BLaER1 (cell line): Measurements from ENCODE around the gene CTH.
"Not testable (repeated sequence)": the region's sequence is repeated elsewhere in the genome, so short reads cannot be mapped to it uniquely, and the experiment has no call there.

Source experiments
- H3K27ac ChIP-seq: shearing (Covaris generic); formaldehyde crosslinking; 2 replicates; pipeline ENCODE4 v1.8.1; 2022
- H3K27me3 ChIP-seq: shearing (Covaris generic); formaldehyde crosslinking; 2 replicates; pipeline ENCODE4 v1.8.1; 2022
- H3K36me3 ChIP-seq: shearing (Covaris generic); formaldehyde crosslinking; 2 replicates; pipeline ENCODE4 v1.8.1; 2022
- H3K4me1 ChIP-seq: shearing (Covaris generic); formaldehyde crosslinking; 2 replicates; pipeline ENCODE4 v1.8.1; 2022
- H3K4me2 ChIP-seq: shearing (Covaris generic); formaldehyde crosslinking; 2 replicates; pipeline ENCODE4 v1.8.1; 2022
- H3K4me3 ChIP-seq: shearing (Covaris generic); formaldehyde crosslinking; 2 replicates; pipeline ENCODE4 v1.8.1; 2022
- H3K9ac ChIP-seq: shearing (Covaris generic); formaldehyde crosslinking; 2 replicates; pipeline ENCODE4 v1.8.1; 2022
- H3K9me3 ChIP-seq: shearing (Covaris generic); formaldehyde crosslinking; 2 replicates; pipeline ENCODE4 v1.8.1; 2022
- H4K20me1 ChIP-seq: shearing (Covaris generic); formaldehyde crosslinking; 2 replicates; pipeline ENCODE4 v1.8.1; 2022
- Cebpa-rat ChIP-seq: shearing (Covaris generic); IDR thresholded peaks from 2 replicates; pipeline ENCODE4 v1.8.1; 2022

Gene CTH

GRCh38 chr1:70443739-70444138 lies 32.7 kb downstream of the CTH start:
- no peaks in the 10 kb centered on the region for H3K4me1 ChIP-seq
- H3K9ac ChIP-seq, result no peak overlapping the region
- H3K4me3 ChIP-seq, result no peak overlapping the region

GRCh38 chr1:70449049-70449448 lies 38.0 kb downstream of the CTH start:
- no peaks in the 10 kb centered on the region for H3K27me3 ChIP-seq
- TF ChIP-seq Cebpa-rat, result no peak
- no peak overlapping the region for H3K9ac ChIP-seq
- H3K36me3 ChIP-seq, result no peaks in the 10 kb centered on the region
- no peak overlapping the region for H3K4me2 ChIP-seq
- no peaks in the 10 kb centered on the region for H3K4me1 ChIP-seq
- H3K27ac ChIP-seq, result no peak overlapping the region
- H3K9me3 ChIP-seq, result no peaks in the 10 kb centered on the region
- no peak overlapping the region for H3K4me3 ChIP-seq
- H4K20me1 ChIP-seq, result no peaks in the 10 kb centered on the region

More at GRCh38 chr1:70443739-70444138, 32.7 kb downstream of the CTH start:
- no peaks in the 10 kb centered on the region for H3K9me3 ChIP-seq
- no peak overlapping the region for H3K4me2 ChIP-seq
- no peak overlapping the region for H3K27ac ChIP-seq
- H3K27me3 ChIP-seq, result no peaks in the 10 kb centered on the region
- TF ChIP-seq Cebpa-rat, result no peak
- no peaks in the 10 kb centered on the region for H4K20me1 ChIP-seq
- no peaks in the 10 kb centered on the region for H3K36me3 ChIP-seq

- H3K27ac ChIP-seq, H3K9me3 ChIP-seq, H4K20me1 ChIP-seq, H3K4me3 ChIP-seq, H3K36me3 ChIP-seq, H3K9ac ChIP-seq, H3K27me3 ChIP-seq, H3K4me2 ChIP-seq, H3K4me1 ChIP-seq: not testable (repeated sequence)
Measured at GRCh38 chr1:70452164-70452939, 41.3 kb downstream of the CTH start.

- no peak overlapping the region for H3K9ac ChIP-seq
- peaks cover 3% of the 10 kb centered on the region; the same call in 1 of the 2 replicates for H3K9me3 ChIP-seq
- TF ChIP-seq Cebpa-rat, result no peak
- H3K27me3 ChIP-seq, result no peaks in the 10 kb centered on the region
- no peak overlapping the region for H3K4me2 ChIP-seq
- no peak overlapping the region for H3K27ac ChIP-seq
- H3K4me1 ChIP-seq, result no peaks in the 10 kb centered on the region
- no peaks in the 10 kb centered on the region for H3K36me3 ChIP-seq
- no peak overlapping the region for H3K4me3 ChIP-seq
- H4K20me1 ChIP-seq, result no peaks in the 10 kb centered on the region
Measured at GRCh38 chr1:70455291-70455690, 44.2 kb downstream of the CTH start.

GRCh38 chr1:70458131-70458530 lies 47.1 kb downstream of the CTH start:
- Histone ChIP-seq H3K36me3 (no peaks in the 10 kb centered on the region), H3K27ac (no peak overlapping the region), H4K20me1 (no peaks in the 10 kb centered on the region), H3K9me3 (peaks cover 3% of the 10 kb centered on the region; the same call in 1 of the 2 replicates), H3K27me3 (no peaks in the 10 kb centered on the region), H3K9ac (no peak overlapping the region), H3K4me3 (no peak overlapping the region), H3K4me2 (no peak overlapping the region), H3K4me1 (no peaks in the 10 kb centered on the region)
- TF ChIP-seq Cebpa-rat, result no peak

GRCh38 chr1:70459496-70460225 lies 48.6 kb downstream of the CTH start:
- peaks cover 3% of the 10 kb centered on the region; the same call in 1 of the 2 replicates for H3K9me3 ChIP-seq

GRCh38 chr1:70460740-70461713 lies 50.0 kb downstream of the CTH start:
- not testable (repeated sequence) for H3K27ac ChIP-seq, H3K4me1 ChIP-seq, H4K20me1 ChIP-seq, H3K4me3 ChIP-seq, H3K4me2 ChIP-seq, H3K9me3 ChIP-seq, H3K9ac ChIP-seq, H3K27me3 ChIP-seq, H3K36me3 ChIP-seq

More at GRCh38 chr1:70459496-70460225, 48.6 kb downstream of the CTH start:
- Histone ChIP-seq H4K20me1 (no peaks in the 10 kb centered on the region), H3K9ac (no peak overlapping the region), H3K4me3 (no peak overlapping the region), H3K4me1 (no peaks in the 10 kb centered on the region), H3K36me3 (no peaks in the 10 kb centered on the region), H3K27me3 (no peaks in the 10 kb centered on the region), H3K27ac (no peak overlapping the region), H3K4me2 (no peak overlapping the region)
- TF ChIP-seq Cebpa-rat, result no peak

GRCh38 chr1:70462611-70463010 lies 51.5 kb downstream of the CTH start:
- H3K9me3 ChIP-seq, result no peaks in the 10 kb centered on the region
- no peak overlapping the region for H3K4me3 ChIP-seq
- H3K4me2 ChIP-seq, result no peak overlapping the region
- H3K27ac ChIP-seq, result no peak overlapping the region
- no peaks in the 10 kb centered on the region for H3K27me3 ChIP-seq
- no peak for TF ChIP-seq Cebpa-rat
- no peaks in the 10 kb centered on the region for H3K4me1 ChIP-seq
- no peak overlapping the region for H3K9ac ChIP-seq
- H3K36me3 ChIP-seq, result no peaks in the 10 kb centered on the region
- no peaks in the 10 kb centered on the region for H4K20me1 ChIP-seq

- Histone ChIP-seq H3K9me3 (no peaks in the 10 kb centered on the region), H3K9ac (no peak overlapping the region), H3K27me3 (no peaks in the 10 kb centered on the region), H3K4me2 (no peak overlapping the region), H3K27ac (no peak overlapping the region), H3K4me3 (no peak overlapping the region), H4K20me1 (no peaks in the 10 kb centered on the region), H3K36me3 (no peaks in the 10 kb centered on the region), H3K4me1 (no peaks in the 10 kb centered on the region)
- TF ChIP-seq Cebpa-rat, result no peak
Measured at GRCh38 chr1:70465911-70466310, 54.8 kb downstream of the CTH start.
